GM12875 (cell line): ENCODE measurements around the gene MCTP1.

Experiments used
- H3K4me3 ChIP-seq: one replicate; pipeline ENCODE4 v1.5.1; 2011; ENCODE audit warnings: low read depth, low read length, control low read depth
- TF ChIP-seq, protein P1 (sequence below): IDR thresholded peaks from 2 replicates; pipeline ENCODE4 v1.5.1; 2011; ENCODE audit warnings: low read depth, mild to moderate bottlenecking, control low read depth, inconsistent platforms, low read length, moderate library complexity, borderline replicate concordance; ENCODE audit not compliant: insufficient read depth

MCTP1 gene

DNA sequence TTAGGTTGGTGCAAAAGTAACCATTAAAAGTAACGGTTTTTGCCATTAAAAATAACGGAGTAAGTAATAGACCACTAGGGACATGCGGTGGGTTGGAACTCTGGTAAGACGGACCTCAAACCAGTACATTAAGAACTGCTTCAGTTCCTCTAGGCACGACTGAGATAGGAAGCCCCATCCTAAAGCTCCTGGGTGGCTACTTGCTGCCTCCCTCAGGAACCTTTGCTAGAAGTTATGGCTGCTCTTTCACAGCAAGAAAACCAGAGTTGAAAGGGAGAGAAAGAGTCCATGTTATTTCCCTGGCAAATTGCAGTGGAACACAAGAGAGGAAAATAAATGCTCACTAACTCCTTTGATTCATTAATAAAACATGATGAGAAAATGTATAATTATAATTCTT lies 47.6 kb downstream of the MCTP1 start:
- TF ChIP-seq, protein P1, sequence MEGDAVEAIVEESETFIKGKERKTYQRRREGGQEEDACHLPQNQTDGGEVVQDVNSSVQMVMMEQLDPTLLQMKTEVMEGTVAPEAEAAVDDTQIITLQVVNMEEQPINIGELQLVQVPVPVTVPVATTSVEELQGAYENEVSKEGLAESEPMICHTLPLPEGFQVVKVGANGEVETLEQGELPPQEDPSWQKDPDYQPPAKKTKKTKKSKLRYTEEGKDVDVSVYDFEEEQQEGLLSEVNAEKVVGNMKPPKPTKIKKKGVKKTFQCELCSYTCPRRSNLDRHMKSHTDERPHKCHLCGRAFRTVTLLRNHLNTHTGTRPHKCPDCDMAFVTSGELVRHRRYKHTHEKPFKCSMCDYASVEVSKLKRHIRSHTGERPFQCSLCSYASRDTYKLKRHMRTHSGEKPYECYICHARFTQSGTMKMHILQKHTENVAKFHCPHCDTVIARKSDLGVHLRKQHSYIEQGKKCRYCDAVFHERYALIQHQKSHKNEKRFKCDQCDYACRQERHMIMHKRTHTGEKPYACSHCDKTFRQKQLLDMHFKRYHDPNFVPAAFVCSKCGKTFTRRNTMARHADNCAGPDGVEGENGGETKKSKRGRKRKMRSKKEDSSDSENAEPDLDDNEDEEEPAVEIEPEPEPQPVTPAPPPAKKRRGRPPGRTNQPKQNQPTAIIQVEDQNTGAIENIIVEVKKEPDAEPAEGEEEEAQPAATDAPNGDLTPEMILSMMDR: no peak
- no peak overlapping the region for H3K4me3 ChIP-seq

DNA sequence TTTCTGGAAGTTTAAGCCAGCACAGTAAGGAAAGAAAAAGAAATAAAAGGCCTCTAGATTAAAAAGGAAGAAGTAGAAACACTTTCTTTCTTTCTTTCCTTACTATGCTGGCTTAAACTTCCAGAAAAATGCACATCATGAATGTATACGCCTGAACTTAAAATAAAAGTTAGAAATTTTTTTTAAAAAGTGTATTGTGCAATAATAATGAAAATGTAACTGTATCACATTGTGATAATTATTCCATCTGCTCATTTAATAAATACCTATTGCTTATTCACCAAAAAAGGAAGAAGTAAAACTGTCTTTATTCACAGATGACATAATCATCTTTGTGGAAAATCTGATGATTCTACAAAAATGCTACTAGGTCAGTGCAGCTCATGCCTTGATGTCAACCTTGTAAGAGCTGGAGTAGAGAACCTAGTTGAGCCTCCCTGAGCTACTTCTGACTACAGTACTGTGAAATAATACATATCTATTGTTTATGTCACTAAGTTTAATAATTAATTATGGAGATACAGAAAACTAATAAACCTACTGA lies 49.4 kb downstream of the MCTP1 start:
- TF ChIP-seq, protein P1: no peak
- no peak overlapping the region for H3K4me3 ChIP-seq

DNA sequence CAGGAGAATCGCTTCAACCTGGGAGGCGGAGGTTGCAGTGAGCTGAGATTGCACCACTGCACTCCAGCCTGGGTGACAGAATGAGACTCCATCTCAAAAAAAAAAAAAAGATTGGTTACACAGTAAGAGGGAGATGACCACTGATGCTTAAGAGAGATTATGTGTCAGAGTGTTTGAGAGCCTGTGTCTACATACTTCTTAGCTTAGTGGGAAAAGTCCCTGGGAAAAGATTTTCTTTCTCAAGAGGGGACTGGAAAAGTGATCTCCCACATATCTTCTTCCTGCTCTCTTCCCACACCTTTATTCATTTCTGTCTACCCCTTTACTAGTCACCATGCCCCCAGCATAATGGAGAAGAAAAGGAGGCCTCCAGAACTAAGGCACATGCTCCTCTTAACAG lies 55.2 kb downstream of the MCTP1 start:
- no peak overlapping the region for H3K4me3 ChIP-seq
- TF ChIP-seq, protein P1: no peak

DNA sequence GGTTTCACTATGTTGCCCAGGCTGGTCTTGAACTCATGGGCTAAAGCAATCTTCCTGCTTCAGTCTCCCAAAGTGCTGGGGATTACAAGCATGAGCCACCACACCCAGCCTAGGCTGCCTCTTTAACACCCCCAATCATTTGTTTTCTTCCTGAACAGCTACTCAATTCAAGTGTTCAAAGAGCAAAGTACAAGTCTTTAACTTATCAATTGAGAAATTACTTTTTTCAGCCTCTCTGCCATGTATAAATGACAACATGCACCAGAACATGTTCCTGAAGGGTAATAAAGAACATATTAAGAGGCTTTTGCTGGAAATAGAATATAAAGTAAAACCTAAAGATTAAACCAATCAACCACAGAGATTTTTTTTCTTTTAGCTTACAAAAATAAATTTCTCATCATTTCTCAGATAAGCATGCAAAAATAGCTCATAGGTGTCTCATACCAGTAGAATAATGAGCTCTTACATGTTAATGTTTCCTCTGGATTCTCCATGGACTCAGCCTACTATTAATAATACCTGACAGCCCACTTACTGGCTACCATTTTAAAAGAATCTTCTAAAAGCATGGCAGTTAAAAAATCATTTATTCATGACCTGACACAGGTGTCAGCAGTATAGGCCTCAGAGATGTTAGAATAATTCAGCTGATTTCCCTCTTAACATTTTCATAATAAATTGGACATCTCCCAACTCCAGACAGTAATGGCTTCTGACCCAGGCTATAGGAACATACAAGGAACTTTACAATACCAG lies 60.0 kb downstream of the MCTP1 start:
- H3K4me3 ChIP-seq: no peak overlapping the region
- TF ChIP-seq, protein P1: no peak

DNA sequence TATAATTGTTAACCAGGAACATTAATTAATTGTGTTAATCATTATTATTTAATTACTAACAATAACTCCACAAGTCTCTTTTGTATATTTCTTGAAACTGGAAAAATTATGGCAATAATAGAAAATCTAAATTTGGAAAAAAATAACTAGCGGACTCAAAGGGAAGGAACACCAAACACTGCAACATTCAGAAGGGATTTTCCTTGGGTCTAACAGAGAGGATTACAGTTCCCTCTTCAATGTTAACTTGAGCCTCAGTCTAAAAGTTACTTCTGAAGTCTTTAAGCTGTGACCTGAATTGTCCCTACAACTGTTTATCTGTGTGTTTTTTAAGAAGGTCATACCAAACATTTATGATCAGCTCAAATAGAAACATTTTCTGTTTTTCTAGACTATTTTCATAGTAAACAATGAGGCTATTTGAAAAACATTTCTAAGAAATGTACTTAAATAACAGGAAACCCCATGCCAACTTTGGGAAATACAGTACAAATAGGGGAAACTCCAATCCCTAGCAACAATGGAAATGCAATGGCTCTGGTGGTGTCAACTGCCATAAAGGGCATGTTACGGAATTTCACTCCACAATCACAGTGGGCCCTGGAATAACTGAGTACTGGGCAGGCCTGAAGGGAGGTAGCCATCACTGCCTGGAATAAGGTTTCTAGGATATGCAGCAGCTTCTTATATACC lies 61.2 kb downstream of the MCTP1 start:
- TF ChIP-seq, protein P1: no peak
- H3K4me3 ChIP-seq: no peak overlapping the region

DNA sequence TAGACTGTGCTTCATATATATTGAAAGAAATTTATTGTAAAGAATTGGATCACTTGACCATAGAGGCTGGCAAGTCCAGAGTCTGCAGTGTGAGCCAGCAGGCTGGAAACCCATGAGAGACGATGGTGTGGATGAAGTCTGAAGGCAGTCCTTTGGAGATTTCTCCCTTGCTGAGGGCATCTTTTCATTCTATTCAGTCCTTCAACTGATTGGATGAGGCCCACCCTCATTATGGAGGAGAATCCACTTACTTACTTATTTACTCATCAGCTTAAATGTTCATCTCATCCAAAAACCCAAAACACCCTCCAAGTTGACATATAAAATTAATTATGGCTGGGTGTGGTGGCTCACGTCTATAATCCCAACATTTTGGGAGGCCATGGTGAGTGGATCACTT lies 62.1 kb downstream of the MCTP1 start:
- TF ChIP-seq, protein P1: no peak
- H3K4me3 ChIP-seq: no peak overlapping the region

DNA sequence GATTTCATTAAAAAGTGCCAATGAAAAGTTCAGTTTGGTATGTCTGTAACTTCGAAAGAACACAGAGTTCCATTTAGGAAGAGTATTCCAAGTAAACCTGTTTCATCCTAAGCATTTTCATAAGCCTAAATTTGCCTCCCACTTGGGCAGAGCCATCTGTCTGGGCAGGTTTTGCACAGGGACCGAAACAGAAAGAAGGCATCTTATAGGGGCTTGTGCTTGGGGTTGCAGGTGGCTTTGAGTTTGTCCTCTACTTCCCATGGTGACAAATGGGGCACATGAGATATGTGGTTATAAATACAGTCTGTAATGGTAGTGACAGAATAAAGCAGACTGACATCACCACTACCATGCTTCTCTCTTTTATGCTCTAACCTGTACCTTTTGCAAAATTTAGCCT lies 63.7 kb downstream of the MCTP1 start:
- no peak overlapping the region for H3K4me3 ChIP-seq
- TF ChIP-seq, protein P1: no peak
